ENCODE measurements around the gene NR2F6. TPM values are rescaled to one million over a fixed set of nuclear protein-coding genes. Genes with fewer than 3 reads are reported as not detected.

NR2F6 gene
- total RNA-seq, 1 donor from 2014 or later, result 72.8 TPM

GRCh38 chr19:17213334-17213733, 32.4 kb downstream of the NR2F6 start:
- DNase-seq (ENCODE audit: low read depth), result no peak
- H3K27me3 Mint-ChIP-seq (ENCODE audit: low read depth, unreplicated experiment), result no peaks in the 10 kb centered on the region
- Histone ChIP-seq H3K79me2 (ENCODE audit: insufficient read depth, low read length) (peaks cover 8% of the 10 kb centered on the region), H3K27ac (ENCODE audit: low read depth, low read length) (no peak overlapping the region), H3K9ac (ENCODE audit: low read length) (no peak overlapping the region), H3K36me3 (ENCODE audit: insufficient read depth, low read length) (peaks cover 20% of the 10 kb centered on the region), H4K20me1 (ENCODE audit: insufficient read depth, low read length) (no peaks in the 10 kb centered on the region), H3K27me3 (ENCODE audit: insufficient read depth, low read length) (no peaks in the 10 kb centered on the region), H3K4me2 (ENCODE audit: low read length) (no peak overlapping the region), H3K4me3 (ENCODE audit: insufficient read depth, low read depth, low read length) (no peak overlapping the region), H2AFZ (ENCODE audit: low read depth, low read length) (no peak overlapping the region), H3K9me3 (ENCODE audit: insufficient read depth, low read depth, low read length) (no peaks in the 10 kb centered on the region), H3K4me1 (ENCODE audit: insufficient read depth, low read length) (peaks cover 22% of the 10 kb centered on the region)
- H3K4me1 Mint-ChIP-seq (ENCODE audit: low read depth, unreplicated experiment), result peaks cover 6% of the 10 kb centered on the region
- no peak overlapping the region for H3K27ac Mint-ChIP-seq (ENCODE audit: unreplicated experiment)
- FAIRE-seq, result no peak
- peaks cover 29% of the 10 kb centered on the region for H3K36me3 Mint-ChIP-seq (ENCODE audit: low read depth, unreplicated experiment)
- no peaks in the 10 kb centered on the region for H3K9me3 Mint-ChIP-seq (ENCODE audit: unreplicated experiment)
- TF ChIP-seq EZH2 (IDR thresholded peaks at IDR 0.05; ENCODE audit: insufficient read depth, low read length) (no peak), CTCF (IDR thresholded peaks at IDR 0.05; ENCODE audit: insufficient read depth, low read depth, low read length) (no peak)
- no peak overlapping the region for H3K4me3 Mint-ChIP-seq (ENCODE audit: unreplicated experiment)

GRCh38 chr19:17211547-17212446, 33.9 kb downstream of the NR2F6 start:
- no peak overlapping the region for H3K27ac ChIP-seq (ENCODE audit: low read depth, low read length)
- peaks cover 26% of the 10 kb centered on the region for H3K36me3 Mint-ChIP-seq (ENCODE audit: low read depth, unreplicated experiment)
- H3K4me2 ChIP-seq (ENCODE audit: low read length), result no peak overlapping the region
- no peaks in the 10 kb centered on the region for H3K27me3 Mint-ChIP-seq (ENCODE audit: low read depth, unreplicated experiment)
- no peaks in the 10 kb centered on the region for H3K9me3 ChIP-seq (ENCODE audit: insufficient read depth, low read depth, low read length)
- H3K9me3 Mint-ChIP-seq (ENCODE audit: unreplicated experiment), result no peaks in the 10 kb centered on the region
- FAIRE-seq, result no peak
- H3K4me1 ChIP-seq (ENCODE audit: insufficient read depth, low read length), result peaks cover 22% of the 10 kb centered on the region
- peaks cover 17% of the 10 kb centered on the region for H3K36me3 ChIP-seq (ENCODE audit: insufficient read depth, low read length)
- H3K27me3 ChIP-seq (ENCODE audit: insufficient read depth, low read length), result no peaks in the 10 kb centered on the region
- DNase-seq (ENCODE audit: low read depth), result no peak
- no peak overlapping the region for H2AFZ ChIP-seq (ENCODE audit: low read depth, low read length)
- H3K79me2 ChIP-seq (ENCODE audit: insufficient read depth, low read length), result peaks cover 8% of the 10 kb centered on the region
- H3K9ac ChIP-seq (ENCODE audit: low read length), result no peak overlapping the region
- TF ChIP-seq CTCF (IDR thresholded peaks at IDR 0.05; ENCODE audit: insufficient read depth, low read depth, low read length), result no peak
- H3K4me3 ChIP-seq (ENCODE audit: insufficient read depth, low read depth, low read length), result no peak overlapping the region
- peaks cover 6% of the 10 kb centered on the region for H3K4me1 Mint-ChIP-seq (ENCODE audit: low read depth, unreplicated experiment)
- H3K4me3 Mint-ChIP-seq (ENCODE audit: unreplicated experiment), result no peak overlapping the region
- H3K27ac Mint-ChIP-seq (ENCODE audit: unreplicated experiment), result no peak overlapping the region
- H4K20me1 ChIP-seq (ENCODE audit: insufficient read depth, low read length), result no peaks in the 10 kb centered on the region

- no peak for DNase-seq (ENCODE audit: low read depth)
- no peak overlapping the region for H2AFZ ChIP-seq (ENCODE audit: low read depth, low read length)
- H3K9me3 ChIP-seq (ENCODE audit: insufficient read depth, low read depth, low read length), result no peaks in the 10 kb centered on the region
These were observed 35.4 kb downstream of the NR2F6 start for GRCh38 chr19:17210296-17210695.

More at GRCh38 chr19:17210296-17210695, 35.4 kb downstream of the NR2F6 start:
- no peaks in the 10 kb centered on the region for H3K27me3 Mint-ChIP-seq (ENCODE audit: low read depth, unreplicated experiment)
- no peaks in the 10 kb centered on the region for H3K9me3 Mint-ChIP-seq (ENCODE audit: unreplicated experiment)
- no peak for TF ChIP-seq EZH2 (IDR thresholded peaks at IDR 0.05; ENCODE audit: insufficient read depth, low read length)
- TF ChIP-seq CTCF (IDR thresholded peaks at IDR 0.05; ENCODE audit: insufficient read depth, low read depth, low read length), result no peak
- no peak overlapping the region for H3K27ac Mint-ChIP-seq (ENCODE audit: unreplicated experiment)
- peaks cover 17% of the 10 kb centered on the region for H3K36me3 ChIP-seq (ENCODE audit: insufficient read depth, low read length)
- H3K4me3 Mint-ChIP-seq (ENCODE audit: unreplicated experiment), result no peak overlapping the region
- no peak overlapping the region for H3K4me3 ChIP-seq (ENCODE audit: insufficient read depth, low read depth, low read length)
- H3K4me1 Mint-ChIP-seq (ENCODE audit: low read depth, unreplicated experiment), result peaks cover 6% of the 10 kb centered on the region
- no peaks in the 10 kb centered on the region for H4K20me1 ChIP-seq (ENCODE audit: insufficient read depth, low read length)
- no peak for FAIRE-seq
- H3K9ac ChIP-seq (ENCODE audit: low read length), result no peak overlapping the region
- H3K4me2 ChIP-seq (ENCODE audit: low read length), result no peak overlapping the region
- H3K36me3 Mint-ChIP-seq (ENCODE audit: low read depth, unreplicated experiment), result peaks cover 28% of the 10 kb centered on the region
- H3K27me3 ChIP-seq (ENCODE audit: insufficient read depth, low read length), result no peaks in the 10 kb centered on the region
- no peak overlapping the region for H3K27ac ChIP-seq (ENCODE audit: low read depth, low read length)
- peaks cover 18% of the 10 kb centered on the region for H3K4me1 ChIP-seq (ENCODE audit: insufficient read depth, low read length)
- H3K79me2 ChIP-seq (ENCODE audit: insufficient read depth, low read length), result no peaks in the 10 kb centered on the region

Measured in astrocyte (in vitro differentiated cells and primary cell).